H9 (cell line): ENCODE measurements around the gene PRKAR2B. TPM values are rescaled to one million over a fixed set of nuclear protein-coding genes. Genes with fewer than 3 reads are reported as not detected.

Source experiments
- DNase-seq: peaks from one replicate; pipeline ENCODE4 v3.0.0-alpha.2; 2017
- H2AFZ ChIP-seq: one replicate; pipeline ENCODE4 v1.6.1; 2013; ENCODE audit warnings: mild to moderate bottlenecking, low read length, control low read depth, moderate library complexity
- H2AK5ac ChIP-seq: 2 replicates; pipeline ENCODE4 v1.6.1; 2013; ENCODE audit warnings: low read length, control low read depth, mixed read lengths; ENCODE audit not compliant: insufficient read length
- H2BK120ac ChIP-seq: one replicate; pipeline ENCODE4 v1.6.1; 2013; ENCODE audit warnings: low read depth, mild to moderate bottlenecking, low read length, control low read depth, inconsistent platforms; ENCODE audit not compliant: poor library complexity, severe bottlenecking
- H2BK12ac ChIP-seq: 2 replicates; pipeline ENCODE4 v1.6.1; 2013; ENCODE audit warnings: low read length, control low read depth, mixed read lengths, low read depth; ENCODE audit not compliant: insufficient read length
- H2BK15ac ChIP-seq: 2 replicates; pipeline ENCODE4 v1.6.1; 2013; ENCODE audit warnings: low read depth, low read length, control low read depth
- H2BK20ac ChIP-seq: one replicate; pipeline ENCODE4 v1.6.1; 2013; ENCODE audit warnings: low read depth, mild to moderate bottlenecking, low read length, control low read depth, inconsistent platforms; ENCODE audit not compliant: poor library complexity, severe bottlenecking
- H2BK5ac ChIP-seq: 2 replicates; pipeline ENCODE4 v1.6.1; 2013; ENCODE audit warnings: low read length, control low read depth, mixed read lengths; ENCODE audit not compliant: insufficient read length
- H3K14ac ChIP-seq: 2 replicates; pipeline ENCODE4 v1.6.1; 2013; ENCODE audit warnings: low read length, control low read depth; ENCODE audit not compliant: insufficient read depth
- H3K18ac ChIP-seq: 2 replicates; pipeline ENCODE4 v1.6.1; 2013; ENCODE audit warnings: low read depth, mild to moderate bottlenecking, mixed read lengths, low read length, control low read depth; ENCODE audit not compliant: insufficient read length
- H3K23ac ChIP-seq: 2 replicates; pipeline ENCODE4 v1.6.1; 2013; ENCODE audit warnings: low read length, control low read depth, mixed read lengths, low read depth; ENCODE audit not compliant: insufficient read length
- H3K23me2 ChIP-seq: 2 replicates; pipeline ENCODE4 v1.6.1; 2013; ENCODE audit warnings: low read depth, mild to moderate bottlenecking, mixed read lengths, low read length, control low read depth; ENCODE audit not compliant: insufficient read length, poor library complexity, severe bottlenecking
- H3K27ac ChIP-seq: 2 replicates; pipeline ENCODE4 v1.5.1; 2013; ENCODE audit warnings: low read length, control low read depth, mixed read lengths, low read depth; ENCODE audit not compliant: insufficient read length
- H3K27me3 ChIP-seq: 2 replicates; pipeline ENCODE4 v1.6.1; 2013; ENCODE audit warnings: low read length, control low read depth, inconsistent platforms; ENCODE audit not compliant: insufficient read depth
- H3K4ac ChIP-seq: 2 replicates; pipeline ENCODE4 v1.6.1; 2013; ENCODE audit warnings: low read depth, mild to moderate bottlenecking, control low read depth, inconsistent platforms, low read length, moderate library complexity
- H3K4me1 ChIP-seq: 2 replicates; pipeline ENCODE4 v1.6.1; 2013; ENCODE audit warnings: low read length, control low read depth, inconsistent platforms; ENCODE audit not compliant: insufficient read depth
- H3K4me2 ChIP-seq: 2 replicates; pipeline ENCODE4 v1.6.1; 2013; ENCODE audit warnings: low read length, control low read depth, mixed read lengths; ENCODE audit not compliant: insufficient read length, insufficient read depth
- H3K56ac ChIP-seq: 2 replicates; pipeline ENCODE4 v1.6.1; 2013; ENCODE audit warnings: low read depth, mild to moderate bottlenecking, mixed read lengths, low read length, control low read depth; ENCODE audit not compliant: insufficient read length
- H3K79me1 ChIP-seq: 2 replicates; pipeline ENCODE4 v1.6.1; 2013; ENCODE audit warnings: low read depth, mild to moderate bottlenecking, moderate library complexity, low read length, control low read depth, inconsistent platforms; ENCODE audit not compliant: insufficient read depth, poor library complexity, severe bottlenecking
- H3K79me2 ChIP-seq: 2 replicates; pipeline ENCODE4 v1.6.1; 2013; ENCODE audit warnings: low read length, control low read depth, inconsistent platforms; ENCODE audit not compliant: insufficient read depth
- H3K9ac ChIP-seq: 2 replicates; pipeline ENCODE4 v1.6.1; 2013; ENCODE audit warnings: low read length, control low read depth, mixed read lengths; ENCODE audit not compliant: insufficient read length; ENCODE audit errors: extremely low read depth
- H3K9me3 ChIP-seq: one replicate; pipeline ENCODE4 v1.6.1; 2013; ENCODE audit warnings: low read depth, low read length, inconsistent platforms; ENCODE audit not compliant: control insufficient read depth
- H3T11ph ChIP-seq: one replicate; pipeline ENCODE4 v1.6.1; 2013; ENCODE audit warnings: mild to moderate bottlenecking, low read length, control low read depth, inconsistent platforms
- H4K20me1 ChIP-seq: one replicate; pipeline ENCODE4 v1.6.1; 2013; ENCODE audit not compliant: control insufficient read depth, insufficient read length, insufficient read depth
- H4K5ac ChIP-seq: 2 replicates; pipeline ENCODE4 v1.6.1; 2013; ENCODE audit warnings: low read depth, mild to moderate bottlenecking, mixed read lengths, low read length, control low read depth; ENCODE audit not compliant: insufficient read length
- H4K8ac ChIP-seq: replicated peaks from 2 replicates; pipeline ENCODE4 v1.6.1; 2013; ENCODE audit warnings: low read length, control low read depth, mixed read lengths, low read depth; ENCODE audit not compliant: insufficient read length
- H4K91ac ChIP-seq: 2 replicates; pipeline ENCODE4 v1.6.1; 2013; ENCODE audit warnings: low read depth, mild to moderate bottlenecking, moderate library complexity, mixed read lengths, low read length, control low read depth; ENCODE audit not compliant: insufficient read length
- H3K27ac Mint-ChIP-seq, 3 experiments: 2 replicates in 2 of 3; 3 replicates in 1 of 3; pipeline ENCODE4 v1.8.0; 2020 to 2021; ENCODE audit warnings: mixed read lengths in 3 of 3, mild to moderate bottlenecking in 1 of 3, moderate library complexity in 1 of 3
- H3K27me3 Mint-ChIP-seq: 2 replicates; pipeline ENCODE4 v1.8.0; 2021; ENCODE audit warnings: low read depth, mild to moderate bottlenecking, moderate library complexity, mixed read lengths
- H3K36me3 Mint-ChIP-seq, 3 experiments: 2 replicates in 2 of 3; 3 replicates in 1 of 3; pipeline ENCODE4 v1.8.0; 2020 to 2021; ENCODE audit warnings: low read depth in 3 of 3, mixed read lengths in 3 of 3; ENCODE audit not compliant: insufficient read depth in 1 of 3
- H3K4me1 Mint-ChIP-seq, 2 experiments: 2 replicates each; pipeline ENCODE4 v1.8.0; 2020; ENCODE audit warnings: mixed read lengths in 2 of 2
- H3K4me3 Mint-ChIP-seq, 2 experiments: 2 replicates in 1 of 2; 3 replicates in 1 of 2; pipeline ENCODE4 v1.8.0; 2020 to 2021; ENCODE audit warnings: mild to moderate bottlenecking in 2 of 2, mixed read lengths in 2 of 2, moderate library complexity in 1 of 2
- H3K9me3 Mint-ChIP-seq, 2 experiments: 2 replicates in 1 of 2; 3 replicates in 1 of 2; pipeline ENCODE4 v1.8.0; 2020; ENCODE audit warnings: mild to moderate bottlenecking in 2 of 2, mixed read lengths in 2 of 2, moderate library complexity in 1 of 2
- WGBS: extraction: QIAGEN DNeasy Blood & Tissue Kit; methylation state at CpG from one replicate; pipeline ENCODE4 v1.1.7; 2013; ENCODE audit warnings: missing lambda C conversion rate, low lambda C conversion rate, mixed read lengths; ENCODE audit not compliant: insufficient read length; ENCODE audit errors: extremely low coverage; 5-methylcytosine and 5-hydroxymethylcytosine counted together
- total RNA-seq: library from RNA; stranded (reverse); gene quantifications from 2 replicates; pipeline ENCODE4 v1.2.1, GENCODE V29; 2021
- TF ChIP-seq, protein P1 (sequence below): fragments of 200-600 bp; sonication (generic); conservative IDR thresholded peaks from 3 replicates; pipeline ENCODE4 v1.8.0; 2021; ENCODE audit warnings: antibody characterized with exemption, mild to moderate bottlenecking

Gene PRKAR2B
- total RNA-seq, 1 experiment from 2014 or later, result 16.6 TPM

DNA sequence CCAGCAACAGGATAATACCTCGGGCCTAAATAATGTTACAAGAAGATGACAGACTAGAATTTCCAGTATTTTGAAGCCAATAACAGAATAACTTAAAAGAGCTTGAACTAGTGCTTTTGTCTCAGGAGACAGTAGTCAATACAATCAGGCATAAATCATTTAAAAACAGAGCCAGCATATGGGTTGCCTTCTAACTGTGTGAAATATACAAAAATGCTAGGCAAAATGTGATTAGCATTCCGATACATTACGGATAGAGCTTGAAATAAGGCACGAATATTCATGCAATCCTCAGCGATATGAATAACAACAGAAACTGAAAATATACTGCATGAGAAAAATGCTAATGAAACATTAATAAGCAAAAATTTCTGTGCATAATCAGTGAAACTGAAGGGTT, 18.3 kb upstream of the PRKAR2B start:
- Histone ChIP-seq H2BK15ac (no peak overlapping the region), H3K4me1 (no peaks in the 10 kb centered on the region), H3K14ac (no peak overlapping the region), H3K9me3 (no peaks in the 10 kb centered on the region), H2AK5ac (no peak overlapping the region), H3K23ac (no peak overlapping the region), H3K4ac (no peak overlapping the region), H3K56ac (no peak overlapping the region), H4K91ac (no peak overlapping the region), H4K20me1 (no peaks in the 10 kb centered on the region), H2BK12ac (no peak overlapping the region), H3K27ac (no peak overlapping the region), H3K4me2 (no peak overlapping the region), H3K18ac (no peak overlapping the region), H3K79me2 (no peaks in the 10 kb centered on the region), H3K27me3 (no peaks in the 10 kb centered on the region), H2BK5ac (no peak overlapping the region), H2BK120ac (no peak overlapping the region), H2AFZ (no peak overlapping the region), H3K9ac (no peak overlapping the region), H3K79me1 (no peaks in the 10 kb centered on the region), H3K23me2 (no peaks in the 10 kb centered on the region), H4K5ac (no peak overlapping the region), H4K8ac (no peak overlapping the region), H2BK20ac (no peak overlapping the region), H3T11ph (no peak overlapping the region)
- H3K4me1 Mint-ChIP-seq, result no peaks in the 10 kb centered on the region
- DNase-seq, result no peak
- WGBS, result no CpG with 5 or more reads among the region's 5 CpGs
- TF ChIP-seq, protein P1, sequence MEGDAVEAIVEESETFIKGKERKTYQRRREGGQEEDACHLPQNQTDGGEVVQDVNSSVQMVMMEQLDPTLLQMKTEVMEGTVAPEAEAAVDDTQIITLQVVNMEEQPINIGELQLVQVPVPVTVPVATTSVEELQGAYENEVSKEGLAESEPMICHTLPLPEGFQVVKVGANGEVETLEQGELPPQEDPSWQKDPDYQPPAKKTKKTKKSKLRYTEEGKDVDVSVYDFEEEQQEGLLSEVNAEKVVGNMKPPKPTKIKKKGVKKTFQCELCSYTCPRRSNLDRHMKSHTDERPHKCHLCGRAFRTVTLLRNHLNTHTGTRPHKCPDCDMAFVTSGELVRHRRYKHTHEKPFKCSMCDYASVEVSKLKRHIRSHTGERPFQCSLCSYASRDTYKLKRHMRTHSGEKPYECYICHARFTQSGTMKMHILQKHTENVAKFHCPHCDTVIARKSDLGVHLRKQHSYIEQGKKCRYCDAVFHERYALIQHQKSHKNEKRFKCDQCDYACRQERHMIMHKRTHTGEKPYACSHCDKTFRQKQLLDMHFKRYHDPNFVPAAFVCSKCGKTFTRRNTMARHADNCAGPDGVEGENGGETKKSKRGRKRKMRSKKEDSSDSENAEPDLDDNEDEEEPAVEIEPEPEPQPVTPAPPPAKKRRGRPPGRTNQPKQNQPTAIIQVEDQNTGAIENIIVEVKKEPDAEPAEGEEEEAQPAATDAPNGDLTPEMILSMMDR, result no peak
- H3K27ac Mint-ChIP-seq, result no peak overlapping the region
- H3K36me3 Mint-ChIP-seq, result peaks cover 0 to 10% (median 4%) of the 10 kb centered on the region in 3 experiments; a peak in 2 of 7 replicates
- no peaks in the 10 kb centered on the region for H3K27me3 Mint-ChIP-seq
- H3K9me3 Mint-ChIP-seq, result peaks cover 5 to 10% of the 10 kb centered on the region in 2 experiments; a peak in 4 of 5 replicates
- no peak overlapping the region for H3K4me3 Mint-ChIP-seq
